ENCODE results near the gene ITGA3. TPM values are rescaled to one million over a fixed set of nuclear protein-coding genes. Genes with fewer than 3 reads are reported as not detected.

The ITGA3 gene
- total RNA-seq, 2 donors from 2014 or later = 16.6 to 21.7 TPM

DNA sequence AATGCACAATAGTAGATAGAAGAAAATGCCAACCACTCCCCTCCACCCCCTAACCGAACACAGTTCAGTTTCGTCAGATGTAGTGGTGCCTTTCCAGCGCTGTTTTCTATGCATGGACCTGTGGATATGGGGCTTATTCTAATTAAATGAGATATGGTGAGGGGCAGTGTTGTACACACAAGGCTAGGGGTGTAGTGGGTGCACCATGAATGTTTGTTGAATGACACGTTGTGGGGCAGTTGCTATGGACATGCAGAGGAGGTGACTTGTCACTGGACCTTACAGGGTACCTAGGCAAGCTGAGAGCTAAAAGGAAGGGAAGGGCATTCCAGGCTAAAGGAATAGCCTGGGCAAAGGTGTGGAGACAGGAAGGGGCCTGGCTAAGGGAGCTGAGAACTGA, 42.7 kb downstream of the ITGA3 start:
- Histone ChIP-seq H3K27me3 (ENCODE audit: control insufficient read depth, insufficient read depth, low read length, poor library complexity, severe bottlenecking) (no peaks in the 10 kb centered on the region), H3K27ac (ENCODE audit: low read depth, low read length) (no peak overlapping the region), H3K36me3 (ENCODE audit: control insufficient read depth, insufficient read depth, low read length) (peaks cover 8% of the 10 kb centered on the region), H3K4me3 (ENCODE audit: low read length) (no peak overlapping the region), H3K9me3 (ENCODE audit: control insufficient read depth, low read length) (no peaks in the 10 kb centered on the region), H3K4me1 (ENCODE audit: control insufficient read depth, insufficient read depth, low read length) (peaks cover 7% of the 10 kb centered on the region), H3K9ac (ENCODE audit: extremely low read depth, low read length, poor library complexity, severe bottlenecking) (no peak overlapping the region)
- Mint-ChIP-seq H3K27ac (no peak overlapping the region), H3K9me3 (no peaks in the 10 kb centered on the region), H3K36me3 (ENCODE audit: low read depth) (peaks cover 11% of the 10 kb centered on the region), H3K27me3 (ENCODE audit: insufficient read depth) (no peaks in the 10 kb centered on the region), H3K4me1 (peaks cover 37% of the 10 kb centered on the region), H3K4me3 (no peak overlapping the region)
- TF ChIP-seq, protein P1, sequence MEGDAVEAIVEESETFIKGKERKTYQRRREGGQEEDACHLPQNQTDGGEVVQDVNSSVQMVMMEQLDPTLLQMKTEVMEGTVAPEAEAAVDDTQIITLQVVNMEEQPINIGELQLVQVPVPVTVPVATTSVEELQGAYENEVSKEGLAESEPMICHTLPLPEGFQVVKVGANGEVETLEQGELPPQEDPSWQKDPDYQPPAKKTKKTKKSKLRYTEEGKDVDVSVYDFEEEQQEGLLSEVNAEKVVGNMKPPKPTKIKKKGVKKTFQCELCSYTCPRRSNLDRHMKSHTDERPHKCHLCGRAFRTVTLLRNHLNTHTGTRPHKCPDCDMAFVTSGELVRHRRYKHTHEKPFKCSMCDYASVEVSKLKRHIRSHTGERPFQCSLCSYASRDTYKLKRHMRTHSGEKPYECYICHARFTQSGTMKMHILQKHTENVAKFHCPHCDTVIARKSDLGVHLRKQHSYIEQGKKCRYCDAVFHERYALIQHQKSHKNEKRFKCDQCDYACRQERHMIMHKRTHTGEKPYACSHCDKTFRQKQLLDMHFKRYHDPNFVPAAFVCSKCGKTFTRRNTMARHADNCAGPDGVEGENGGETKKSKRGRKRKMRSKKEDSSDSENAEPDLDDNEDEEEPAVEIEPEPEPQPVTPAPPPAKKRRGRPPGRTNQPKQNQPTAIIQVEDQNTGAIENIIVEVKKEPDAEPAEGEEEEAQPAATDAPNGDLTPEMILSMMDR (conservative IDR thresholded peaks at IDR 0.05) = no peak
- WGBS, 2 experiments (ENCODE audit: insufficient coverage in 1 of 2, insufficient read length in 1 of 2) = 89 to 92% methylated on average over 1 to 4 of the region's 4 CpGs
- DNase-seq = no peak

DNA sequence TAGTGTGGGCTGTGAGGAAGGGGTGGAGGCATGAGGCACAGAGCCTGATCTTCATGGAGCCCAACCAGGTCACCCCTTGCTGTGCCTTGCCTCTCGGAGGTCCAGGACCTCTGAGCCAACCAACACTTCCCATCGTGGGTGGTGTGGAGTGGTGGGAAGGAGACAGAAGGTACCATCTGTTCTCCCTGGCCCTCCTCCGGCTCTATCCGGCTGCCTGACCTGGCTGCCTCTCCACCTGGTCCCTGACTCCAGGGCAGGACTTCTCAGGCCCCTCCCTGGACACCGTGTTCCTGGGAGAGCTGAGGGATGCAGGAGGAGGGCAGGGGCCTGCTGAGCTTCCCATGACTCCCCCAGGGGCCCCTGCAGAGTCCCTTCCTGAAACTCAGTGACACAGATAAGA, 43.1 kb downstream of the ITGA3 start:
- Histone ChIP-seq H3K4me3 (ENCODE audit: low read length) (no peak overlapping the region), H3K27me3 (ENCODE audit: control insufficient read depth, insufficient read depth, low read length, poor library complexity, severe bottlenecking) (no peaks in the 10 kb centered on the region), H3K27ac (ENCODE audit: low read depth, low read length) (no peak overlapping the region), H3K4me1 (ENCODE audit: control insufficient read depth, insufficient read depth, low read length) (peaks cover 7% of the 10 kb centered on the region), H3K36me3 (ENCODE audit: control insufficient read depth, insufficient read depth, low read length) (peaks cover 8% of the 10 kb centered on the region), H3K9me3 (ENCODE audit: control insufficient read depth, low read length) (no peaks in the 10 kb centered on the region), H3K9ac (ENCODE audit: extremely low read depth, low read length, poor library complexity, severe bottlenecking) (no peak overlapping the region)
- DNase-seq = no peak
- H3K4me3 Mint-ChIP-seq = no peak overlapping the region
- WGBS, 2 experiments (ENCODE audit: insufficient coverage in 1 of 2, insufficient read length in 1 of 2) = 64 to 84% methylated on average over 3 to 5 of the region's 5 CpGs
- no peak overlapping the region for H3K27ac Mint-ChIP-seq
- H3K27me3 Mint-ChIP-seq (ENCODE audit: insufficient read depth) = no peaks in the 10 kb centered on the region
- peaks cover 11% of the 10 kb centered on the region for H3K36me3 Mint-ChIP-seq (ENCODE audit: low read depth)
- TF ChIP-seq, protein P1 (conservative IDR thresholded peaks at IDR 0.05) = no peak
- peaks cover 37% of the 10 kb centered on the region for H3K4me1 Mint-ChIP-seq
- H3K9me3 Mint-ChIP-seq = no peaks in the 10 kb centered on the region

DNA sequence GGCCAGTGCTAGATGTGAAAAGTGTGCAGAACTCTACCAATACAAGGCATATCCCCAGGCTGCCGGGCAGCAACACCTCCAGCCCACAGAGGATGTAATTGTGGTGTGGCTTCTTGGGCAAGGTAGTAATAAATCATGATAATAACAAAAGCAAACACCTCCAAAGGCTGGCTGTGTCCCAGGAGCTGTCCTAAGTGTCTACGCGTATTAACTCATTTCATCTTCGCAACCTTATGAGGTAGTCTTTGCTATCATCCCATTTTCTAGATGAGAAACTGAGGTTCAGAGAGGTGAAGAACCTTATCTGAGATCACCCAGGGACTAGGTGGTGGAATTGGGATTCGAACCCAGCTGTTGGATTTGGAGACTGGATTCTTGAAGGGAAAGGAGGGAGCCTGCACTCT, 44.6 kb downstream of the ITGA3 start:
- Mint-ChIP-seq H3K4me1 (peaks cover 31% of the 10 kb centered on the region), H3K4me3 (no peak overlapping the region)

More for the DNA sequence above, 44.6 kb downstream of the ITGA3 start:
- Histone ChIP-seq H3K27me3 (ENCODE audit: control insufficient read depth, insufficient read depth, low read length, poor library complexity, severe bottlenecking) (no peaks in the 10 kb centered on the region), H3K9me3 (ENCODE audit: control insufficient read depth, low read length) (no peaks in the 10 kb centered on the region), H3K27ac (ENCODE audit: low read depth, low read length) (no peak overlapping the region), H3K36me3 (ENCODE audit: control insufficient read depth, insufficient read depth, low read length) (peaks cover 8% of the 10 kb centered on the region), H3K4me3 (ENCODE audit: low read length) (no peak overlapping the region), H3K9ac (ENCODE audit: extremely low read depth, low read length, poor library complexity, severe bottlenecking) (no peak overlapping the region), H3K4me1 (ENCODE audit: control insufficient read depth, insufficient read depth, low read length) (peaks cover 7% of the 10 kb centered on the region)
- Mint-ChIP-seq H3K27ac (peak overlapping the region; percentile 72), H3K9me3 (no peaks in the 10 kb centered on the region), H3K36me3 (ENCODE audit: low read depth) (peaks cover 13% of the 10 kb centered on the region), H3K27me3 (ENCODE audit: insufficient read depth) (no peaks in the 10 kb centered on the region)
- DNase-seq = no peak
- TF ChIP-seq, protein P1 (conservative IDR thresholded peaks at IDR 0.05) = no peak
- WGBS, 2 experiments (ENCODE audit: insufficient coverage in 1 of 2, insufficient read length in 1 of 2) = 82 to 90% methylated on average over 4 to 5 of the region's 5 CpGs

Measured in endodermal cell (in vitro differentiated cells).